CD4-positive, alpha-beta T cell treated with Interleukin-21 for 1 hour (primary cell): ENCODE measurements around the gene FOXP1.

ENCODE experiments used
- DNase-seq: peaks from one replicate; pipeline ENCODE4 v3.0.0-alpha.2; 2020

Gene FOXP1

DNA sequence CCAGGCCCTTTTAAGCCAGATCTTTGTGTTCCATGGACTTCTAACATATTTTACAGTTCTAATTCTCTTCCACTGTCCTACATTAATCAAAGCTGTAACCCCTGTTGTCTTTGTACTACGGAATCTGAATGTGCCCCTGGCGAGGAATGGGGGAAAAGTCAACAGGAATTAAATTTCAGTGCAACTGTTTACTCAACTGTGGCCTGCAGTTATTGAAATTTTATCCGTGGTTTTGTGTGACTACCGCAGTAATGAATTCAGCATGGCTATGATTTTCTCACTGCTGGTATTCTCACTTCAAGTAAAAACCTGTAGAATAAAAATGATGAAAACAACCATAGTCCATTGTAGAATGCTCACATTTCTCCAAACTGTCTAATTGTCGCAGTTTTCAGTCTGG, 388.0 kb downstream of the FOXP1 start:
- DNase-seq, result no peak

- DNase-seq, result no peak
Observed at GRCh38 chr3:71194785-71195184, 388.7 kb downstream of the FOXP1 start.

- DNase-seq, result no peak
Observed at GRCh38 chr3:71191031-71191482, 392.5 kb downstream of the FOXP1 start.

- DNase-seq, result no peak
Observed at GRCh38 chr3:71189480-71189879, 394.0 kb downstream of the FOXP1 start.

DNA sequence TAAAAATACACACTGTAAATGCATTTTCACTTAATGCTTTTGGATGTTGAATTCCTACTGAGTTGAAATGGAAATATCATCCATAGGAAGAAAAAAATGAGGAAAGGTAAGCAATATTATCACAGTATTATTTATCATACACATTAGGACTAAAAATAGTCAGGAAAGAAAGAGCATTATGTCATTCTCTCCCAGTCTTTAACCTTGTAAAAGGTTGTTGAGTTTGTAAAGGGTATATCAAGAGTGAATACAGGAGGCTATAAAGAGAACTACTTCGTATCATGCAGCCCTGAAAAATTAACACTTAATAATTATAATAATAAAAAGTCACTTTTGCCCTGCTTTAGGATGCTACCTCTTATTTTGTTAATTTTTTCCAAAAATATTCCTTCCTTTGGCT, 395.8 kb downstream of the FOXP1 start:
- DNase-seq, result no peak

DNA sequence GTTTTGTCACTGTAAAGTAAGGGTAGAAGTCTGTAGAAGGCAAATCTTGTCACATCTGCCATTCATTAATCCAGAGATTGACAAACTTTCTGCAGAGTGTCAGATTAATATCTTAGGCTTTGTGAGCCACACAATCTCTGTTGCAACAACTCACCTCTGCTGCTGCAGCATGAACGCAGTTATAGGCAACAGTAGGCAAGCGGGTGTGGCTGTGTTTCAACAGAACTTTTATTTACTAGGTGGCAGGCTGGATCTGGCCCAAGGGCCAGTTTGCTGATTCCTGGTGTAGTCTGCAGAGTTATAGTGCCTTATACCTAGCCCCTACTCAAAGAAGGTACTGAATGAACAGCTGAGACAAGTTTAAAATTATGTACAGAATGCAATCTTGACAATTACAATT, 396.7 kb downstream of the FOXP1 start:
- no peak for DNase-seq

GRCh38 chr3:71185733-71186455, 397.6 kb downstream of the FOXP1 start:
- peak; percentile 11 for DNase-seq

DNA sequence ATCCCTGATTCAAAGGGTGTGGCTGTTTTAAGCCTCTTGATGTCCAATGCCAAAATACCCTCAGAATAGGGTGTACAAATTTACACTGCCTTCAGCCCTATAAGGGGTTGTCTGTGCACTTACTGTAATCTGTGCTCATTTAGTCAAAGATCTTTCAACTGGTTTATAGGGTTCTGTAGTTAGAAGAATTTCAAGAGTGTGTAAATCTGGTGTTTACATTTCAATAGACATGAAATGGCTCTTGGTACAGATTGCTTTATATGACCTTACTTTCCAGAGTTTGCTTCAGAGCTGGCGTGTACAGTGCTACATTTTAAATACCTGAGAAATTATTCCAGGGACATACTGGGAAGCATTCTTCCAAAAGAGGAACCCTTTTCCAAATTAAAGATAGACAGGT, 399.3 kb downstream of the FOXP1 start:
- no peak for DNase-seq

DNA sequence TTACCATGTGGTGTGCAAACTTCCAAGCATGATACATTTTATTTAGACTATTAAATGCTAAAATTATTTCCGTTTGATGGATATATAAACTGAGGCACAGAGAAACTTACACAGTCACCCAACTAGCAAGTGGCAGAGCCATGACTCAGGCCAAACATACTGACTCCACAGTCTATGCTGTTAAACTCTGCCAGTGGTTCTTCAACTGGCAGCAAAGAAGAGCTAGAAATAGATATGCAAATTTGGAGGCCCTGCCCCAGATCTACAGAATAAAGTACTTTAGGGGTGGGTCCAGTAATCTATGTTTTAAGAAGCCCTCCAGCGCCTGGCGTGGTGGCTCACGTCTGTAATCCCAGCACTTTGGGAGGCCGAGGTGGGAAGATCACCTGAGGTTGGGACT, 400.0 kb downstream of the FOXP1 start:
- no peak for DNase-seq

DNA sequence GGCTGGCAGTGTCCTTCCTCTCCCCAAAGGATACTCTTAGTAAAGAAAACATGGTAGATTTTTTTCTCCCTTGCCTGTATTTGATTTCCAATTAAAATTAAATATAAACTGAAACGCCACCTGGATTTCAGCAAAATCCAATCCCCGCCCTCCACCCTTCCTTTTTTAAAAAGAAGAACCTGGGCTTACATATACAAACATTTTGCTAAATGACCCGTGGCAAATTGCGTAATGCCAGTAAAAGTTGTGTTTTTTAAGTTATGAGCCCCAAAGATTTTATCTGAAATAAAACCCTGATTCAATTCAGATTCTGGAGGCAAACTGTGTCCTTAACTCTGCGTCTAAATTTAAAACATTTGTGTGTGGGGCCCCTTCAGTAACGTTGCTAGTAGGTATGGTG, 403.0 kb downstream of the FOXP1 start:
- DNase-seq, result no peak

- no peak for DNase-seq
Observed at GRCh38 chr3:71177375-71177774, 406.2 kb downstream of the FOXP1 start.

DNA sequence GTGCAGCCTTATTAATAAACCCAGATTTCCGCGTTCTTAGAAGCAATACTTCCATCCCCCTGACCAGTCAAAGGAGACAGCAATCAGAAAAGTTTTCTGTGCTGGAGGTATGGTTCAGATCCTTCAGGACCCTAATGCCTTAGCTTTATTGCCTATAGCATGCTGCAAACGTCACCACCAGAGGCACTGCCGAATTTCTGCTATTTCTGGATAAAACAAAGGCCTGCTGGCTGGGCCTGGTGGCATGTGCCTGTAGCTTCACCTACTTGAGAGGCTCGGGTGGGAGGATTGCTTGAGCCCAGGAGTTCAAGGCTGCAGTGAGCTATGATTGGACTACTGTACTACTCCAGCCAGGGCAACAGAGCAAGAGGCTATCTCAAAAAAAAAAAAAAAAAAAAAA, 407.2 kb downstream of the FOXP1 start:
- DNase-seq, result no peak

DNA sequence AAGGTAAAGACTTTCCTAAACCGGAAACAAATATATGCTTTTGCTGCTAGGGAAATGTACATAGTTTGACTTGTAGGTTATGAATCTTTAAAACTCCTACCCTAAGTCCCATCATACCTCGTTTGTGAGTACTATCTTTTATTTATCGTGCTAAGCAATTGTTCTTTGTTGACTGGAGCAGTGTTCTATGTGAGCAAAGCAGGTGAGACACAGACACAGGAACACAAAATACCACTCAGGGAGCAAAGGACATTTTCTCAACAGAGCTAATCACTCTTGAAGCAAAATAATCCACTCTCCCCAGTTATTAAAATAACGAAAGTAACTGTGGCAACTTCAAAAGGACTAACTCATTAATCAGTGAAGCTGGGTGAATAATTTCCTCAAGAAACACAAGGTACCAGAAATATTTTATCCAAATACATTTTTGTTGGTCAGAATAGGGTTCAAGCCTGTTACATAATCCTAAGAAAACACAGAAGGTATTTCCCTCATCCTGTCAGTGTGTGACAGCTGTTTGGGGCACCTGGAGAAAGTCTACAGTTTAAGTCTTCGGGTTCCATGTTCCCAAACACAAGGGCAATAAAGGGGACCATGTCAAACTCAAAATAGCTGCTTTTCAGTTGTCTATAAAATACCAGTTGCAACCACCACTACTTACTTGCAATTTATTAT, 407.7 kb downstream of the FOXP1 start:
- no peak for DNase-seq

GRCh38 chr3:71172951-71173350, 410.6 kb downstream of the FOXP1 start:
- DNase-seq, result no peak

GRCh38 chr3:71172189-71172588, 411.3 kb downstream of the FOXP1 start:
- no peak for DNase-seq

DNA sequence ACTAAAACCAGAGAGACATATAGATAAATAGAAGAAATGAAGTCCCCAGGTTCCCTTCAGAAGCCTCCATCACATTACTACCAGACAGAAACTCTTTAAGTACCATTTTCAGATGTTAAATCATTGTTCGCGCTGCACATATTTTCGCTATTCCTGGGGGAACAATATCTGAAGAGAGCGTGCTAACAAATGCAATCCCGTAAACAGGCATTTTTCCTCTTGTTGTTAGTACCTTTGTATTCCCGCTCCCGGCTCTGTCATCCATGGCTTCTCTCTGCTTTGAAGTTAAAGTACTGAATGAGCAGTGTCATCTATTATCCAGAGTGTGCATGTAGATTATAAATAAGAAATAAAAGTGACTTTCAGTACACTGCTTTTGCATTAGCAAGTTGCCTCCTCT, 412.3 kb downstream of the FOXP1 start:
- no peak for DNase-seq

DNA sequence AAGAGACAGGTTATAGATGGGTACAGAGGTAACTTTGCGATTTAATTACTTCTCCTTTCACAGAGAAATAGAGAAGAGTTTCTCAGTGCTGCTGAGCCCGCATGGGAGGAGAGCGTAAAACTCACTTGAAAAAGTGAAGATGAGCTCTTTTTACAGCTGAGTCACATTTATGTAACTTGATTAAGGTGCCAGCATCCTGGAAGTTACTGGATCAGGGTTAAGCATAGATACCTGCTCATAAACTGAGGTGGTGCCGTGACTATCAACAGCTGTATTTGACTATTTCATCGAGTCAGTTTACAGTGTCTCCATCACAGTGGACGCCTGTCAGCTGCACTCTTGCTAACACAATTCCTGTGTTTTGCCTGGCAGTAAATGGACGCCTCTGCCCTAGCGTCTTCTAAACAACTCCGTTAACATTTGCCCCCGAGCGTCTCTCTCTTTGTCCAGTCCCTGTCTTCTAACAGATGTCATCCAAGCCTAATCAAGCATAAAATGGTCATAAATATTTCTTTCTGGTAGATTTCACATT, 414.6 kb downstream of the FOXP1 start:
- no peak for DNase-seq

DNA sequence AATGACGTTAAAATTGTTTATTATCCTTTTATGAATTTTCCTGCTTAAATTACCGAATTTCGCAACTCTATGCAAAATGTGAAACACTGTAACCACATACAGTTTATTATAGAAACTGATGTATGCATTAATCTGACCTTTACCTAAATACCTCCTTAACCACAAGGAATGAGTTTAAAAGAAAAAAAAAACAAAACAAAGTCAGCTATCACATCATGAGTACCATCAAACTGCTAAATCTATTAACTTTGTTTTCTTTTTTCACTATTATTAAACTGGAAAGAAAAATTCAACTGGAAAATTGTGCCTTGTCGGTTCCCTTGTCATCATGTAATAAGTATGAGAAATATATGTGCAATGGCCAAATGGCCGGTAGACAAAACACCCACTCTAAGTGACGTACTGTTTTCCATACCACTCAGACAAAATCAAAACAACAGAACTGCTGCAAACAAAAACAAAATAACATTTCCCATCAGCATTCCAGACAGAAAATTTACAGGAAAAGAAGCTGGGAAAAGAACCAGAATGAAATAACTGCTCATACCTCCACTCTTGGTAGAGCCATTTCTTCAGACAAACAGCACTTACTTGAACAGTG, 415.3 kb downstream of the FOXP1 start:
- no peak for DNase-seq

DNA sequence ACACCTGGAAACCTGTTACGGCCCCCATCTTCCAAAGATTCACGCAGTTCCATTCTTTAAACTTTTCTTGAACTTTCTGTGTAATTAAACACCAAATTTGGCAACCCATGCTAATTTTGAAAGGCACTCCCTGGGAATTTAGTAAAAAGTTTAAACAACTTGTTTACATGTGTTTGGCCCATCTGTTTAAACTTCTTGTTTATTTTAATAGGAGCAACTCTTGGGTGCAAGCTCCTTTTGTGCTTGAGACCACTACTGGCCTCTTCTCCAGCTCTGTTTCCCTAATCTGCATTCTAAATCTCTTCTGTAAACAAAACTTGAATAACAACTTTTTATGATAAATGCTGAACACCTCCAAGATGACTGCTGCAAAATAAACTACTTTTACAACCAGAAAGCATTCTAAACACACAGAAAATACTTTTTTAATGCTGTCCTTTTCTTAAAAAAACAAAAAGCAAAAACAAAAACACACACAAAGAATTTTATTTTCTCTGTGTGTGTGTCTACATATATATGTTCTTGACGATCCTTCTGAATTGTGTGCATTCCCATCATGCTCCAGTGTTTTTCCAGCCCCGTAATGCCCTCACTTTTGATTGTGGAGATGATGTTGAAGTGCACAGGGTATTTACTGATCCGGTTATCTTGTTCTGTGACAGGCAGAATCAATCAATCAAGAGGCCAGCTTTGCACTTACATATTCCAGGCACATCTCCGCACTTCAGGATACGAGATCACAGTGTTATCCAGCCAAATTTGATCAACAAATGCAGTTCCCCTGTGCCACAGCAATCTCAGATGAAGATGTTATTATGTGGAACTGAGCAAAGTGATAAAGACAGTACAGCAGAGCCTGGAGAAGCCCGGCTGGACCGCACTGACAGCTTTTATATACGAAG, 416.9 kb downstream of the FOXP1 start:
- DNase-seq, result no peak

- DNase-seq, result no peak
Observed at GRCh38 chr3:71164881-71165280, 418.6 kb downstream of the FOXP1 start.

DNA sequence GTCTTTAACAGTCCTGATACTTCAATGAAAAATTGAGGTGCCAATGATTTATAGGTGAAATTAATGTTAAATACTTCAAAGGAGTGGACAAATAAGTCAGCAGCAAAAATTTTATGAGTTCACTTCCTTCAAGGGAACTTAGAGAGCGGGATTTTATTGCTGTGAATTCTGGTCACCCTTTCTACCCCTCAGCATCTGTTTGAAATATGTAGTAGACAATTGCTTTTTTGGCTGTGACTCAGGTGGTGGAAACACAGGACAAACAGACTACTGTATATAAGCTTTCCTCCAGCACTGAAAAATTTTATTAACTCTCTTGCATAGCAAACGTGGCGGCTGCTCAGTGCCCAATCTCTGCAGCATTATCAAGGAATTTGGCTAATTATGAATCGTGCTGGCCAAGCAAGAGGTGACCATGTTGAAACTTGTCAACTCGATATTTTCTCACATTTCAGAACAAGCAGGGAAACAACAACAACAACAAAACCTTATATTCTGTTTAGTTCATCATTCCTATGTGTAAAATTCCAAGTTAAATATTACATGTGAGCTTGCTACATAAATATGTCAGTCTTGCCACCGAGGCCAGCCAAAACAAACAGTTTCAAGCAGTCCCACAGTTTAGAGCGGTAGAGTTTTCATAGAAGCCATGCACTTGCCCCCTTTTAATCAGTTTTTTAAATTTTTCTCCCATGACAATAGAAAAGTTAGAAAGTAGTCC, 420.2 kb downstream of the FOXP1 start:
- DNase-seq, result no peak

DNA sequence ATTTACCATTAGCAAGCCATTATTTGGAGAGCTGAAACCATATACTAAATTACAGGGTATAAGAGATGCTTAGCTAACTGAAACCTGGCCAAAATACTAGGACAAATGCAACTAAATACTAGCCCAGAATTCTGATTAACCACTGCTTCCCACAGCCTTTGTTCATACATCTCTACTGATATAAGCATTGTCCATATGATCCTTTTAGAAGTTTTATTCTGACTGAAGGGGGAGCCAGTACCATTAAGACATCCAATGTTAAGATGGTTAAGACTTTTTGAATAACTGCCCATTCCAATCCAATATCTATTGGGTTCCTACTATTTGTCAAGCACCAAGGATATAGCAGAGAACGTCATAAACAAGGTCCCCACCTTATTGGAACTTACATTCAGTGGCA, 421.3 kb downstream of the FOXP1 start:
- no peak for DNase-seq
